Breast epithelium (tissue), 4 donors: ENCODE results near the gene BEAN1. TPM values are rescaled to one million over a fixed set of nuclear protein-coding genes. Genes with fewer than 3 reads are reported as not detected.

Experiments used
- DNase-seq, 2 donors: peaks; one replicate each; pipeline ENCODE4 v3.0.0-alpha.2; 2019; ENCODE audit warnings: low spot score in 2 of 2
- H3K27ac ChIP-seq, 2 donors: fragments of 200-600 bp; sonication (generic) in 1 of 2; one replicate each; pipeline ENCODE4 v1.5.1; 2016 to 2019; ENCODE audit warnings: mild to moderate bottlenecking in 1 of 2
- H3K27me3 ChIP-seq, 2 donors: fragments of 200-600 bp; sonication (generic) in 1 of 2; one replicate each; pipeline versions ENCODE4 v1.5.1 to v1.6.0; 2017 to 2019; ENCODE audit warnings: control low read depth in 1 of 2, mild to moderate bottlenecking in 1 of 2
- H3K36me3 ChIP-seq: fragments of 200-600 bp; one replicate; pipeline ENCODE4 v1.5.1; 2019
- H3K4me1 ChIP-seq, 2 donors: fragments of 200-600 bp; sonication (generic); one replicate each; pipeline ENCODE4 v1.5.1; 2016 to 2019; ENCODE audit warnings: control low read depth in 1 of 2
- H3K4me3 ChIP-seq, 3 donors: fragments of 200-600 bp; sonication (generic); 1 replicate in 2 of 3; 2 replicates in 1 of 3; pipeline ENCODE4 v1.5.1; 2016 to 2019; ENCODE audit warnings: mild to moderate bottlenecking in 3 of 3, moderate library complexity in 2 of 3
- H3K9me3 ChIP-seq, 2 donors: fragments of 200-600 bp; sonication (generic) in 1 of 2; one replicate each; pipeline ENCODE4 v1.5.1; 2016 to 2019; ENCODE audit warnings: control low read depth in 1 of 2
- CTCF ChIP-seq, 3 donors: fragments of 450-650 bp; IDR thresholded peaks; one replicate each; pipeline ENCODE4 v1.5.1; 2016 to 2017; ENCODE audit warnings: antibody characterized with exemption in 3 of 3, mild to moderate bottlenecking in 3 of 3, moderate library complexity in 3 of 3
- POLR2A ChIP-seq: fragments of 450-650 bp; IDR thresholded peaks from one replicate; pipeline ENCODE4 v1.6.1; 2016; ENCODE audit warnings: antibody characterized with exemption, mild to moderate bottlenecking, moderate library complexity
- POLR2AphosphoS5 ChIP-seq, 3 donors: sonication (generic); formaldehyde crosslinking; IDR thresholded peaks; one replicate each; pipeline ENCODE4 v1.6.1; 2017; ENCODE audit warnings: antibody characterized with exemption in 3 of 3
- intact Hi-C: fragments of 100-400 bp; cut with DNase I; formaldehyde crosslinking; loops from one replicate; pipeline ENCODE4 v1.15.1; 2023; ENCODE audit warnings: low total_unique reads
- total RNA-seq, 3 donors: library from RNA; depleted of rRNA; stranded (reverse); fragments of >200 nt; gene quantifications; one replicate each; pipeline ENCODE4 v1.1.0, GENCODE V29; 2016

Gene BEAN1
- total RNA-seq, 3 donors from 2014 or later = 0.16 to 3.5 TPM; not detected in 1

- no peak for TF ChIP-seq CTCF (IDR thresholded peaks at IDR 0.05)
- TF ChIP-seq POLR2A = no peak
- no peak for TF ChIP-seq POLR2AphosphoS5 (IDR thresholded peaks at IDR 0.05)
- H3K27ac ChIP-seq = no peak overlapping the region
- DNase-seq = no peak
- no peaks in the 10 kb centered on the region for H3K36me3 ChIP-seq
- H3K4me1 ChIP-seq = no peaks in the 10 kb centered on the region
- intact Hi-C loops = no loop called here
- H3K4me3 ChIP-seq = no peak overlapping the region
- no peaks in the 10 kb centered on the region for H3K9me3 ChIP-seq
- H3K27me3 ChIP-seq = no peaks in the 10 kb centered on the region
Measured at GRCh38 chr16:66473654-66474519, 46.8 kb downstream of the BEAN1 start.

- Histone ChIP-seq H3K27me3 (no peaks in the 10 kb centered on the region), H3K36me3 (no peaks in the 10 kb centered on the region), H3K4me1 (no peaks in the 10 kb centered on the region), H3K27ac (no peak overlapping the region), H3K4me3 (no peak overlapping the region), H3K9me3 (no peaks in the 10 kb centered on the region)
- no peak for DNase-seq
- intact Hi-C loops = no loop called here
- TF ChIP-seq CTCF (IDR thresholded peaks at IDR 0.05) (no peak), POLR2AphosphoS5 (IDR thresholded peaks at IDR 0.05) (no peak), POLR2A (no peak)
Measured at GRCh38 chr16:66474750-66475199, 47.7 kb downstream of the BEAN1 start.

- no peak for TF ChIP-seq POLR2A
- no peak for TF ChIP-seq CTCF (IDR thresholded peaks at IDR 0.05)
- TF ChIP-seq POLR2AphosphoS5 (IDR thresholded peaks at IDR 0.05) = no peak
- Histone ChIP-seq H3K4me1 (no peaks in the 10 kb centered on the region), H3K36me3 (no peaks in the 10 kb centered on the region), H3K9me3 (no peaks in the 10 kb centered on the region), H3K4me3 (no peak overlapping the region), H3K27me3 (no peaks in the 10 kb centered on the region), H3K27ac (no peak overlapping the region)
- no peak for DNase-seq
- intact Hi-C loops = no loop called here
Measured at GRCh38 chr16:66475232-66475631, 48.1 kb downstream of the BEAN1 start.

GRCh38 chr16:66476328-66477027, 49.4 kb downstream of the BEAN1 start:
- TF ChIP-seq POLR2A (no peak), POLR2AphosphoS5 (IDR thresholded peaks at IDR 0.05) (no peak), CTCF (IDR thresholded peaks at IDR 0.05) (no peak)
- H3K36me3 ChIP-seq = no peaks in the 10 kb centered on the region
- DNase-seq = peak in 1 of 2 donors; percentile 34
- no peaks in the 10 kb centered on the region for H3K9me3 ChIP-seq
- no peak overlapping the region for H3K4me3 ChIP-seq
- H3K27me3 ChIP-seq = no peaks in the 10 kb centered on the region
- no peak overlapping the region for H3K27ac ChIP-seq
- intact Hi-C loops = no loop called here
- H3K4me1 ChIP-seq = no peaks in the 10 kb centered on the region

GRCh38 chr16:66477028-66477515, 50.0 kb downstream of the BEAN1 start:
- TF ChIP-seq POLR2AphosphoS5 (IDR thresholded peaks at IDR 0.05) (no peak), POLR2A (no peak), CTCF (IDR thresholded peaks at IDR 0.05) (no peak)
- no peak for DNase-seq
- Histone ChIP-seq H3K27ac (no peak overlapping the region), H3K9me3 (no peaks in the 10 kb centered on the region), H3K27me3 (no peaks in the 10 kb centered on the region), H3K36me3 (no peaks in the 10 kb centered on the region), H3K4me3 (no peak overlapping the region), H3K4me1 (no peaks in the 10 kb centered on the region)
- intact Hi-C loops = no loop called here
